Activated naive CD8-positive, alpha-beta T cell treated with anti-CD3 and anti-CD28 coated beads, Interleukin-2, amount 50 U/mL, for 24 hours (primary cell): Measurements from ENCODE around the gene MAP4.

Experiments used
- ATAC-seq: fragments of 150-1000 bp; cut with Tn5 transposase; one replicate; pipeline ENCODE4 v1.10.0; 2021
- DNase-seq: peaks from one replicate; pipeline ENCODE4 v3.0.0; 2021
- H3K27ac Mint-ChIP-seq: one replicate; pipeline ENCODE4 v1.8.0; 2021; ENCODE audit warnings: mild to moderate bottlenecking, mixed read lengths
- H3K27me3 Mint-ChIP-seq: one replicate; pipeline ENCODE4 v1.8.0; 2021; ENCODE audit warnings: mixed read lengths
- H3K36me3 Mint-ChIP-seq: one replicate; pipeline ENCODE4 v1.8.0; 2021; ENCODE audit warnings: low read depth, mixed read lengths
- H3K4me1 Mint-ChIP-seq: one replicate; pipeline ENCODE4 v1.8.0; 2021; ENCODE audit warnings: mixed read lengths
- H3K4me3 Mint-ChIP-seq: one replicate; pipeline ENCODE4 v1.8.0; 2021; ENCODE audit warnings: mild to moderate bottlenecking, moderate library complexity, mixed read lengths
- H3K9me3 Mint-ChIP-seq: one replicate; pipeline ENCODE4 v1.8.0; 2021; ENCODE audit warnings: mixed read lengths

MAP4 gene

GRCh38 chr3:47802734-47803479, 213.3 kb downstream of the MAP4 start, which contains the start of gene DHX30:
Gene DHX30, plus strand, starts transcription at chr3:47803138. Its CDS starts 7,546 bp downstream, at chr3:47810684.
- peak; percentile 89 for DNase-seq
- peak within 1 kb of the TSS; percentile 96 for H3K4me3 Mint-ChIP-seq
- H3K27ac Mint-ChIP-seq = peak within 1 kb of the TSS; percentile 96
- H3K9me3 Mint-ChIP-seq = no peaks in the 10 kb centered on the region
- H3K4me1 Mint-ChIP-seq = peaks cover 27% of the 10 kb centered on the region
- peak; percentile 95 for ATAC-seq
- H3K27me3 Mint-ChIP-seq = no peaks in the 10 kb centered on the region
- no peaks in the 10 kb centered on the region for H3K36me3 Mint-ChIP-seq
